GM12874 (cell line): ENCODE results near the gene AMN.

Source experiments
- CTCF ChIP-seq: IDR thresholded peaks from 2 replicates; pipeline ENCODE4 v1.5.1; 2011; ENCODE audit warnings: low read depth, mild to moderate bottlenecking, control low read depth, low read length, moderate library complexity; ENCODE audit not compliant: insufficient read depth

The AMN gene

DNA sequence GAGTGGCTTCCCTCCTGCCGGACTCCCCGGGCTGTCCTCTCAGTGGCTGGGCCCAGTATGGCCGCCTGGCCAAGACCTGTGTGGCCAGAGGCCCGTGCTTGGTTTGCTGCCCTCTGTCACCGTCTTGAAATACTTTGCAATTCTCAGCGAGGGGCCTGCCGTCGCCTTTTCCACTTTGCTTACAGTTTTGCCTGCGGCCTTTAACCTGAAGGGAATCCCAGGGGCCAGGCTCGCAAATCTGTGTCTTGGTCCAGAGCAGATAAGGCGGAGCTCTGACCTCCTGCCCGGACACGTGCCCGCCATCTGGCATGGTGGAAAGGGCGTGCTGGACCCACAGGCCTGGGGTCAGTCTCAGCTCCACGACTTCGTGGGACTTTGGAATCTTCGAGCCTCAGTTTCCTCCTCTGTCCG lies 10.9 kb upstream of the AMN start:
- no peak for TF ChIP-seq CTCF

- no peak for TF ChIP-seq CTCF
Measured at GRCh38 chr14:102911991-102912761, 10.3 kb upstream of the AMN start.

GRCh38 chr14:102913341-102914211 lies 8.9 kb upstream of the AMN start:
- no peak for TF ChIP-seq CTCF

- TF ChIP-seq CTCF = no peak
Measured at GRCh38 chr14:102914474-102915291, 7.8 kb upstream of the AMN start.

GRCh38 chr14:102915292-102916110 lies 7.0 kb upstream of the AMN start:
- no peak for TF ChIP-seq CTCF

- no peak for TF ChIP-seq CTCF
Measured at GRCh38 chr14:102916347-102917055, 6.0 kb upstream of the AMN start.
